ENCODE results near the gene EXOC6. TPM values are rescaled to one million over a fixed set of nuclear protein-coding genes. Genes with fewer than 3 reads are reported as not detected.
"Not testable (repeated sequence)": the region's sequence is repeated elsewhere in the genome, so short reads cannot be mapped to it uniquely, and the experiment has no call there.

EXOC6 gene
- total and polyA plus RNA-seq, 4 experiments from 2014 or later, result 4.3 to 11.4 (median 10.9) TPM

- POLR2A ChIA-PET (ENCODE audit: partially characterized antibody), result no interaction called here
- H3K4me3 Mint-ChIP-seq, result no peak overlapping the region
- H3K27ac Mint-ChIP-seq, result peak overlapping the region in 1 of 7 donors; percentile 48
- no peaks in the 10 kb centered on the region for H3K36me3 ChIP-seq (ENCODE audit: insufficient read depth, low read length)
- no peaks in the 10 kb centered on the region for H3K27me3 Mint-ChIP-seq
- no peaks in the 10 kb centered on the region for H3K9me3 Mint-ChIP-seq
- peaks cover 34 to 43% of the 10 kb centered on the region in 2 donors for H3K36me3 Mint-ChIP-seq
- CTCF ChIA-PET (ENCODE audit: partially characterized antibody), result interaction anchor here (1.2 kb wide), 1 partner anchor 87 kb away, joined by 4 read pairs; no protein-coding TSS in a partner anchor
- H3K27me3 ChIP-seq (ENCODE audit: insufficient read depth, low read length), result no peaks in the 10 kb centered on the region
- H3K27ac ChIP-seq (ENCODE audit: low read depth, low read length), result no peak overlapping the region
- no peak overlapping the region for H3K4me3 ChIP-seq (ENCODE audit: low read length in 2 of 2)
- DNase-seq, result no peak
- H3K9me3 ChIP-seq (ENCODE audit: control insufficient read depth in 1 of 2, low read length in 2 of 2), result no peaks in the 10 kb centered on the region
- H3K4me1 ChIP-seq (ENCODE audit: insufficient read depth, low read length), result no peaks in the 10 kb centered on the region
- no peaks in the 10 kb centered on the region for H3K4me1 Mint-ChIP-seq
- intact Hi-C loops (cut with micrococcal nuclease), result no loop called here
These were observed 123.9 kb downstream of the EXOC6 start for GRCh38 chr10:92972066-92972870.

DNA sequence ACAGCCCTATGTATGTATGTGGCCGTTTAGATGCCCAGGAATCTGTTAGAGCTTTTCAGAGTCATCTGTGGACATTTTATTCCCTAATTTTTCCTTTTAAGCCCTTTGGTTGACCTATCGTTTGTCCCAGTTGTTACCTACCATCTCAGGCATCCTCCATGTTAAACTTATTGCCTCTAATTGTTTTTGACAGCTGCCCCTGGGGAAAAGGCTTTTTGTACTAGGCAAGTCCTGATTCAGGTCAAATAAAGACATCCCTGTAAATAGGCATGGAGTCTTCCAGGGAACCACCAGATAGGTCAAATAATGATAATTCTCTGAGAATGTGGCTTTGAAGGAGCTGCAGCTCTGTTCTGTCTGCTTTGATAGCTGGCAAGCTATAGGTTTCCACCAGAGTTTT, 124.6 kb downstream of the EXOC6 start:
- no peaks in the 10 kb centered on the region for H3K27me3 ChIP-seq (ENCODE audit: insufficient read depth, low read length)
- no peaks in the 10 kb centered on the region for H3K4me1 ChIP-seq (ENCODE audit: insufficient read depth, low read length)
- peaks cover 34 to 46% of the 10 kb centered on the region in 2 donors for H3K36me3 Mint-ChIP-seq
- H3K9me3 Mint-ChIP-seq, result no peaks in the 10 kb centered on the region
- no peak overlapping the region for H3K27ac ChIP-seq (ENCODE audit: low read depth, low read length)
- CTCF ChIA-PET (ENCODE audit: partially characterized antibody), result interaction anchor here (1.2 kb wide), 1 partner anchor 87 kb away, joined by 4 read pairs; no protein-coding TSS in a partner anchor
- H3K36me3 ChIP-seq (ENCODE audit: insufficient read depth, low read length), result no peaks in the 10 kb centered on the region
- no peaks in the 10 kb centered on the region for H3K4me1 Mint-ChIP-seq
- no peak overlapping the region for H3K27ac Mint-ChIP-seq
- H3K27me3 Mint-ChIP-seq, result no peaks in the 10 kb centered on the region
- intact Hi-C loops (cut with micrococcal nuclease), result no loop called here
- no peaks in the 10 kb centered on the region for H3K9me3 ChIP-seq (ENCODE audit: control insufficient read depth in 1 of 2, low read length in 2 of 2)
- no peak for DNase-seq
- no peak overlapping the region for H3K4me3 ChIP-seq (ENCODE audit: low read length in 2 of 2)
- H3K4me3 Mint-ChIP-seq, result no peak overlapping the region
- POLR2A ChIA-PET (ENCODE audit: partially characterized antibody), result no interaction called here

DNA sequence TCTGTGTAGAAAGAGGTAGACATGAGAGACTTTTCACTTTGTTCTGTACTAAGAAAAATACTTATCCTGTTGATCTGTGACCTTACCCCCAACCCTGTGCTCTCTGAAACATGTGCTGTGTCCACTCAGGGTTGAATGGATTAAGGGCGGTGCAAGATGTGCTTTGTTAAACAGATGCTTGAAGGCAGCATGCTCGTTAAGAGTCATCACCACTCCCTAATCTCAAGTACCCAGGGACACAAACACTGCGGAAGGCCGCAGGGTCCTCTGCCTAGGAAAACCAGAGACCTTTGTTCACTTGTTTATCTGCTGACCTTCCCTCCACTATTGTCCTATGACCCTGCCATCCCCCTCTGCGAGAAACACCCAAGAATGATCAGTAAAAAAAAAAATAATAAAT, 128.0 kb downstream of the EXOC6 start:
- H3K36me3 ChIP-seq (ENCODE audit: insufficient read depth, low read length); H3K27ac Mint-ChIP-seq; H3K4me1 ChIP-seq (ENCODE audit: insufficient read depth, low read length); DNase-seq; CTCF ChIA-PET (ENCODE audit: partially characterized antibody); H3K4me3 Mint-ChIP-seq; H3K27me3 Mint-ChIP-seq; H3K9me3 Mint-ChIP-seq; H3K4me1 Mint-ChIP-seq; POLR2A ChIA-PET (ENCODE audit: partially characterized antibody); H3K27ac ChIP-seq (ENCODE audit: low read depth, low read length); H3K9me3 ChIP-seq (ENCODE audit: control insufficient read depth in 1 of 2, low read length in 2 of 2); H3K27me3 ChIP-seq (ENCODE audit: insufficient read depth, low read length); H3K4me3 ChIP-seq (ENCODE audit: low read length in 2 of 2); intact Hi-C loops (cut with micrococcal nuclease): not testable (repeated sequence)
- H3K36me3 Mint-ChIP-seq, result peaks cover 28 to 37% of the 10 kb centered on the region in 2 donors

DNA sequence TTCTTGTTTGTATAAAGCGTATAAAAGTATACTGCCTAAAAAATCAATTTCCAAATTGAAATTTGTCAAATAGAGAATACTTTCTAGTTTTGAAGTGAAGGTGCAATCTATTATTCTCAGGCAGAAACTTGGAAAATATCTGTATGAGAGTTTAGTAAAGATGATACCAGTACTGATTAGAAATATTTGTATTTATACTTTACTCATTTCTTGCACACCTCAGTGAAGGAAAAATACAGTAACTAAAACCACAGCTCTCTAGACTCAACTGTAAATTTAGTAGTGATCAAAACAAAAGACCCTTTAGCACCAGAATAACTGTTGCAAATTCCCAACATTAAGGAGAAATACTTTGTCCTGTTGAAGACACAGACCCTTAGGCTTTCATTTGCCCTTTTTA, 140.9 kb downstream of the EXOC6 start:
- no peak for DNase-seq
- H3K9me3 Mint-ChIP-seq, result no peaks in the 10 kb centered on the region
- POLR2A ChIA-PET (ENCODE audit: partially characterized antibody), result no interaction called here
- H3K4me1 ChIP-seq (ENCODE audit: insufficient read depth, low read length), result no peaks in the 10 kb centered on the region
- CTCF ChIA-PET (ENCODE audit: partially characterized antibody), result no interaction called here
- H3K27ac ChIP-seq (ENCODE audit: low read depth, low read length), result no peak overlapping the region
- no peaks in the 10 kb centered on the region for H3K9me3 ChIP-seq (ENCODE audit: control insufficient read depth in 1 of 2, low read length in 2 of 2)
- no peaks in the 10 kb centered on the region for H3K36me3 ChIP-seq (ENCODE audit: insufficient read depth, low read length)
- no peak overlapping the region for H3K27ac Mint-ChIP-seq
- no peaks in the 10 kb centered on the region for H3K27me3 ChIP-seq (ENCODE audit: insufficient read depth, low read length)
- no peaks in the 10 kb centered on the region for H3K27me3 Mint-ChIP-seq
- H3K4me3 Mint-ChIP-seq, result no peak overlapping the region
- no peak overlapping the region for H3K4me3 ChIP-seq (ENCODE audit: low read length in 2 of 2)
- peaks cover 9 to 15% of the 10 kb centered on the region in 2 donors for H3K36me3 Mint-ChIP-seq
- intact Hi-C loops (cut with micrococcal nuclease), result no loop called here
- H3K4me1 Mint-ChIP-seq, result peaks cover 0 to 11% (median 6%) of the 10 kb centered on the region in 4 donors

GRCh38 chr10:92990615-92991014, 142.3 kb downstream of the EXOC6 start:
- H3K36me3 ChIP-seq (ENCODE audit: insufficient read depth, low read length), result no peaks in the 10 kb centered on the region
- no peak overlapping the region for H3K27ac ChIP-seq (ENCODE audit: low read depth, low read length)
- no peaks in the 10 kb centered on the region for H3K4me1 ChIP-seq (ENCODE audit: insufficient read depth, low read length)
- Mint-ChIP-seq H3K9me3 (no peaks in the 10 kb centered on the region), H3K27me3 (no peaks in the 10 kb centered on the region), H3K27ac (no peak overlapping the region), H3K36me3 (peaks cover 4 to 5% of the 10 kb centered on the region in 2 donors), H3K4me3 (no peak overlapping the region), H3K4me1 (peaks cover 0 to 11% (median 6%) of the 10 kb centered on the region in 4 donors)
- H3K27me3 ChIP-seq (ENCODE audit: insufficient read depth, low read length), result no peaks in the 10 kb centered on the region
- ChIA-PET POLR2A (ENCODE audit: partially characterized antibody) (no interaction called here), CTCF (ENCODE audit: partially characterized antibody) (interaction anchor here (0.9 kb wide), 1 partner anchor 258 kb away, joined by 3 read pairs; no protein-coding TSS in a partner anchor)
- DNase-seq, result no peak
- intact Hi-C loops (cut with micrococcal nuclease), result no loop called here
- no peak overlapping the region for H3K4me3 ChIP-seq (ENCODE audit: low read length in 2 of 2)
- no peaks in the 10 kb centered on the region for H3K9me3 ChIP-seq (ENCODE audit: control insufficient read depth in 1 of 2, low read length in 2 of 2)

- POLR2A ChIA-PET (ENCODE audit: partially characterized antibody), result no interaction called here
- H3K36me3 Mint-ChIP-seq, result peaks cover 3 to 5% of the 10 kb centered on the region in 2 donors
- H3K4me1 Mint-ChIP-seq, result peaks cover 0 to 11% (median 6%) of the 10 kb centered on the region in 4 donors
- no peaks in the 10 kb centered on the region for H3K9me3 ChIP-seq (ENCODE audit: control insufficient read depth in 1 of 2, low read length in 2 of 2)
- no peaks in the 10 kb centered on the region for H3K27me3 ChIP-seq (ENCODE audit: insufficient read depth, low read length)
- no peaks in the 10 kb centered on the region for H3K9me3 Mint-ChIP-seq
- H3K27ac Mint-ChIP-seq, result no peak overlapping the region
- H3K27ac ChIP-seq (ENCODE audit: low read depth, low read length), result no peak overlapping the region
- H3K27me3 Mint-ChIP-seq, result no peaks in the 10 kb centered on the region
- no peaks in the 10 kb centered on the region for H3K36me3 ChIP-seq (ENCODE audit: insufficient read depth, low read length)
- no peak overlapping the region for H3K4me3 ChIP-seq (ENCODE audit: low read length in 2 of 2)
- H3K4me3 Mint-ChIP-seq, result no peak overlapping the region
- CTCF ChIA-PET (ENCODE audit: partially characterized antibody), result interaction anchor here (0.9 kb wide), 1 partner anchor 258 kb away, joined by 3 read pairs; no protein-coding TSS in a partner anchor
- intact Hi-C loops (cut with micrococcal nuclease), result no loop called here
- DNase-seq, result no peak
- no peaks in the 10 kb centered on the region for H3K4me1 ChIP-seq (ENCODE audit: insufficient read depth, low read length)
These were observed 143.2 kb downstream of the EXOC6 start for GRCh38 chr10:92991513-92991912.

DNA sequence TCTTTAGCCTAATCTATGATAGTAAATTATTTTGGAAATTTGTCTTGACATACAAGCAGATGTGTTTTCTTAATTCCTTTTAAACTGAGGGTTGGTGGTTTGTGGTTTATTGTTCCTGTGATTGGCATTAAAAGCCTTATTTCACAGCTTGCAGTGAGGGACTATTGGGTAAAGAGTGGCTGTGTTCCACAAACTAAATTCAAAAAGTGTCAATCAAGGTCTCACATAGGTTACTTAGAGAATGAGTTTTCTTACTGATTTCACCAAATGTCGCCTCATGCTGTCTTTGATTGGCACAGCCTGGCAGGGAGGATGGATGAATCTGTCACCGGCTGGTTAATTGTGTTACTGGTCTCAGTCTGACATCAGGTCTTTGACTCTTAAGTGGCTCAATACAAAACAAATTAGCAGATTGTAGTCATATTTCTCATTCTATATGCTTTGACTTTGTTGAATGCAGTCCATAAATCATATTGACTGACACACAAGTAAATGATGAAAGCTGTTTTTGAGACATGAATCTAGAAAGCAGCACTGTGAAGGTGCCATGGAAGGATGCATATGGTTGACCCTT, 145.5 kb downstream of the EXOC6 start:
- CTCF ChIA-PET (ENCODE audit: partially characterized antibody), result no interaction called here
- intact Hi-C loops (cut with micrococcal nuclease), result no loop called here
- no peaks in the 10 kb centered on the region for H3K9me3 Mint-ChIP-seq
- no peaks in the 10 kb centered on the region for H3K9me3 ChIP-seq (ENCODE audit: control insufficient read depth in 1 of 2, low read length in 2 of 2)
- no peaks in the 10 kb centered on the region for H3K36me3 ChIP-seq (ENCODE audit: insufficient read depth, low read length)
- no peak overlapping the region for H3K4me3 ChIP-seq (ENCODE audit: low read length in 2 of 2)
- no peaks in the 10 kb centered on the region for H3K27me3 ChIP-seq (ENCODE audit: insufficient read depth, low read length)
- no peak overlapping the region for H3K4me3 Mint-ChIP-seq
- H3K27me3 Mint-ChIP-seq, result no peaks in the 10 kb centered on the region
- no peak for DNase-seq
- peaks cover 0 to 3% of the 10 kb centered on the region in 2 donors for H3K36me3 Mint-ChIP-seq
- no peak overlapping the region for H3K27ac ChIP-seq (ENCODE audit: low read depth, low read length)
- no peak overlapping the region for H3K27ac Mint-ChIP-seq
- no peaks in the 10 kb centered on the region for H3K4me1 ChIP-seq (ENCODE audit: insufficient read depth, low read length)
- H3K4me1 Mint-ChIP-seq, result peaks cover 0 to 11% (median 6%) of the 10 kb centered on the region in 4 donors
- POLR2A ChIA-PET (ENCODE audit: partially characterized antibody), result no interaction called here
